ENCODE data around the gene QKI.

DNA sequence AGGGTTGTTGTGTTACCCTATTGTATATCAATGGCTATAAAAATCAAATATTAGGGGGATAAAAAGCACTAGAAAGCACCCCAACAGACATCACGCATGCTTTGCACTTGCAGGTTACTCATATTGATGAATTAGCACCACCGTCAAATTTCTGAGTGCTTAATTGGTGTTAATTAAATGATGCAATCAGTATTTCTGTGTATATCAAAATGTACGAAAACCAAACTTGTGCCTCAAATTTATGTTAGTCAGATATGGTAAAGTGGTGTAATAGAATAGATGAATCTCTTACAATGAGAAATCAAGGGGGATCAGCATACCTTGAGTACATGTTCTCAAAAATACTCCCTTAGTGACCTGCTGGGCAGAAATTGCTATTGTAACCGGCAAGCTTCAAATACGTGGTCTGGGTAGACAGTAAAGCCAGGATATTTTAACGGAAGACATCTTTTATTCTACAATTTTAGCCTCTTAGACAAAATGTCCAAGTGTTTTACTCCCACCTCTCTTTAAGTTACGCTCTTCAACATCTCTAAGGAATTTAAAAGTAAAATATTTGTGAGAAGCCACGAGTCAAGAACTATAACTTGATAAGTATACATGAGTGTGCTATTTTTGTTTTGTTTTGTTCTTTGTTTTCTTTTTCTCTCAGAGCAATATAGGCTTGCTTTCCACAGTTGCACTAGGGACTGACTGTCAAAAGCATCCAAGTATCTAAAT is 166.0 kb downstream of the QKI start:
- TF ChIP-seq CTCF (conservative IDR thresholded peaks at IDR 0.05) (no peak), EZH2 (IDR thresholded peaks at IDR 0.05; ENCODE audit: low read depth) (no peak)

Measured in PC-9 (cell line).